NCI-H69 (cell line): Measurements from ENCODE around the gene CD5L.
A peak's percentile ranks its signal among the peaks of the same experiment; 100 is the strongest.

Experiments
- DNase-seq: peaks from one replicate; lab custom pipeline; 2025; lab: John Stamatoyannopoulos, UW

The CD5L gene

DNA sequence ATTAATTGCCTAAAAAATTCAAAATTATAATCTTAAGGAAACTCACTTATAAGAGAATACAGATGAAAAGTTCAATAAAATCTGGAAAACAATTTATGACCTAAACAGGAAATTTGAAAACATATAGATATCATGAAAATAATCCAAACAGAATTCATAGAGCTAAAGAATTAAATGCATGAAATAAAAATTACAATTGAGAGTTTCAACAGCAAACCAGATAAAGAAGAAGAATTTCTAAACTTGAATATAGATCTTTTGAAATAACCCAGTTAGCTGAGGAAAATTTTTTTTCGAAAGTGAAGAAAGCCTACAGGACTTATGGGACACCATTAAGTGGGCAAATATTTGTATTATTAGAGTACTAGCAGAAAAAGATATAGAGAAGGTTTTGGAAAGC, 28.3 kb downstream of the CD5L start:
- no peak for DNase-seq

- DNase-seq: no peak
Observed at GRCh38 chr1:157806431-157807149, 35.0 kb downstream of the CD5L start.

DNA sequence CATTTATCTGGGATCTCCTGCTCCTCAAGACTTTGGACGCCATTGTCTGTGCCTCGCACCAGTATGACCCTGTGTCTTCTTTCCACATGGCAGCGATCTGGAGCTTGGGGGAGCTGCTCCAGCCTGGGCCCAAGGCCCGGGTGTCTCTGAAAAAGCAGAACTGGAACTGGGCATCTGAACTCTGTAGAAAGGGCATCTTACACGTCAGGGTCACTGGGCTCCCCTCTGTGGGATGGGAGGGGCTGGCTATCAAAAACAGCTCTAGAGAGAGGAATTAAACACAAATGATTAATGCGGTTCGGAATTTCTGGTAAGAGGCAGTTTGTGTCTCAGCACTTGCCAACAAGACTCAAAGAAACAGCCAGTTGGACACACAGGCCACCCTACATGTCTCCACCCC, 37.8 kb downstream of the CD5L start:
- DNase-seq: no peak

DNA sequence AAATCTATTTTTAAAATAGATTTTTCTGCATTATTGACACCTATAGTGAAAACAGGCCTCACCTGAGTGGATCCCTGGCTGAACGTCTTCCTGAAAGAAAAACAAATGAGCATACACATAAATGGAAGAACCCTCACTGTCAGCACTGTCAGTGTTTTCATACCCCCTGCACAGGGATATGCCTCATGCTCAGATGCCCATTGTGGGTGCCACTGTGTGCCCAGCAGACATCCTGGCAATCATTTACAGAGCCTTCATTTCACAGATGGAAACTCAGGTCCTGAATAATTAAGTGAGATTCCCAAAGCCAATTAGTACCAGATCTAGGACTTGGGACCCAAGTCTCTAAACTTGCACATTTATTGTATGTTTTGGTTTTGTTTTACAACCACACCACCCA, 41.6 kb downstream of the CD5L start:
- no peak for DNase-seq

- no peak for DNase-seq
Observed at GRCh38 chr1:157798211-157798610, 43.4 kb downstream of the CD5L start.

GRCh38 chr1:157785248-157785647, 56.4 kb downstream of the CD5L start:
- DNase-seq: no peak

DNA sequence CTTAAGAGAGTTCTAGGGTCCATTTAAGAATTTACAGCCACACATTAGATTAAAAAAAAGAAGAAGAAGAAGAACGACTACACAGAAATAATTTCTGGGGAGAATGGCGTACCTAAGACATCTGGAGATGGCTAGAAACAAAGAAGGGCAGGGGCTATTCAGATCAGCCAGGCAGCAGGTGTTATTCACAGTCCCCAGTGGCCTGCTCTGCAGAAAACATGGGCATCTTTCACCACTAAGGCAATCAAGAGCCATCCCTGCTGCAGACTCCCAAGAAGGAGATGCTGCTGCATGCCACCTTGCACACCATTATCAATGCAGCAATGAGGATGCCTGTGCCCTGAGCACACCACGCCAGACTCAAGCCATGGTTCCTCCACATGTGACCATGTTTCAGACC, 56.8 kb downstream of the CD5L start:
- no peak for DNase-seq

- DNase-seq: no peak
Observed at GRCh38 chr1:157782931-157783330, 58.7 kb downstream of the CD5L start.

DNA sequence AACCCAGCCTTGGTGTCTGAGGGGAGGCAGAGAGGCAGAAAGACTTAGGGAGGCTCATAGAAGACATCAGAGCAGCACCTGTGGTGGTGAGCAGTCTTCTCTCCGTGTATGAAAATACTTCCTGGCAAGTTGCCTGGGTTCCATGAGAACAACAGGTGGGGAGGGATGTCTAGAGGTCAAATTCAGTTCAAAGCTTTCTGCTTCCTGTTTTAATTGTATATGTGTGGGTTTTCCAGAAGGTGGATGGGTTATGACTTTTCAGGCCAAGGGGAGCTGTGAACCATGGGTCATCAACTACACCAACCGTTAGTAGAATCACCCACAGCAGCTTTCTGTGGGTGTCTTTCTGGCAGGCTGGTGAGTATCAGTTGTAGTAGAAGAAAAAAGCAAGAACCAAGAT, 60.6 kb downstream of the CD5L start:
- peak; percentile 13 for DNase-seq
